SU-DHL-6 (cell line): ENCODE data around the gene HOXB3.

Experiments used
- CTCF ChIP-seq: fragments of 200-600 bp; sonication (generic); IDR thresholded peaks from one replicate; pipeline ENCODE4 v1.5.1; 2017; ENCODE audit warnings: antibody characterized with exemption, mild to moderate bottlenecking, low read length, moderate library complexity; ENCODE audit not compliant: insufficient read depth, poor library complexity, severe bottlenecking
- EZH2phosphoT487 ChIP-seq: fragments of 200-600 bp; sonication (generic), shearing (Covaris generic); conservative IDR thresholded peaks from 2 replicates; pipeline ENCODE4 v1.6.1; 2018; ENCODE audit warnings: mild to moderate bottlenecking, antibody characterized with exemption, low read length, moderate library complexity, mixed read lengths

- no peak for TF ChIP-seq CTCF
- no peak for TF ChIP-seq EZH2phosphoT487
These were observed 85.1 kb downstream of the HOXB3 start for GRCh38 chr17:48504953-48505352.
